HG03571 (cell line): ENCODE measurements around the gene DENND2C.
A peak's percentile ranks its signal among the peaks of the same experiment; 100 is the strongest.

ENCODE experiments used
- ATAC-seq: cut with Tn5 transposase; IDR thresholded peaks from one replicate; pipeline ENCODE4 v1.9.1; 2021; ENCODE audit not compliant: unreplicated experiment

The DENND2C gene

DNA sequence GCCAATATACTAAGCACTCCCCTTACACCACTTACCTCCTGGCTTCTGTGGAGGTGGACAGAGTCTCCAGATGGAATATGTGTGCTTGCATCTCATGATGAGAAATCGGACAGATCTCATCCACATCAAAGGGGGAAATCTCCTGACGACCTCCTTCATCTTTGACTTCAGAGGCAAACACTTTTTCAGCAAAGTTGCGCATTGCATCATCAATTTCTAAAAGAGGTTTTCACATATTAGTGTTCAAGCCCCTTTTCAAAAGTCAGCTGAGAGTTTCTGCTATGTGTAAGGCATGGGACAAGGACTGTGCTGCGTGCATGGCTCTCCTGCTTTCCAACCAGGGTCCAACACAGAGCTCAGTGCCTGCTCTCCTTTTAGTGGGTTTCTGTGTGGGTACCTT lies 18.7 kb upstream of the DENND2C start:
- ATAC-seq, result no peak

DNA sequence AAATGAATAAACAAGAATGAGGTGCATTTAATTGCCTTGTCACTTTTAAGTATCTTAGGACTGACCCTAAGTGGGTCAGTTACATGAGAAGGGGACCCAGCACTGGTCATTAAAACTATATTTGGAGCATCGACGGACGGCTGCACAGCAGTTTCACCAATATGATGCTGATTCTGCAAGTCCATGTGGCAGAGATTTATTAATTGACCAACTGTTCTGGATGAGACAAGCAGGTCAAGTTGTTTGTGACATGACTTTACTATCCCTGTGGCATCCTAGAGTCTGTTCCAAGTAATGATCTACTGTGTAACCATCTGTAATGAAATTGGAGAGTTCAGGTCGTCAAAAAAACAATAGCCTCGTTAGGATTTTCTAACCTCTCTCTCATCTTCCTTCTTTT lies 16.0 kb upstream of the DENND2C start:
- no peak for ATAC-seq

DNA sequence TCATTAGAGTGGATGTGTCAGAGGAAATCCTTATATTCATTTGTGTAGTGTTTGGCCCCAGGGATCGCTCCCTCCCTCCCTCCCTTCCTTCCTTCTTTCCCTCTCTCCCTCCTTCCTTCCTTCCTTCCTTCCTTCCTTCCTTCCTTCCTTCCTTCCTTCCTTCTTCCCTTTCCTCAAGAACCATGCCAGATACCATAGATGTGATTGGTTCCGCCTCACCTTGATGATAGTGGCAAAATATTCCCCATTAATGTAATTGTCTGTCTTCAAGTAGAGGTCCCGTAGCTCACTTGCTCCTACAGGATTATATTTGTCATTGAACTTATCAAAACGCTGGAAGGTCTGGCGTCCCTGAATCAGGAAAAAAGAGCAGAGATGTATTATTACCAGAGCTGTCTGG lies 7.8 kb upstream of the DENND2C start:
- ATAC-seq, result no peak

DNA sequence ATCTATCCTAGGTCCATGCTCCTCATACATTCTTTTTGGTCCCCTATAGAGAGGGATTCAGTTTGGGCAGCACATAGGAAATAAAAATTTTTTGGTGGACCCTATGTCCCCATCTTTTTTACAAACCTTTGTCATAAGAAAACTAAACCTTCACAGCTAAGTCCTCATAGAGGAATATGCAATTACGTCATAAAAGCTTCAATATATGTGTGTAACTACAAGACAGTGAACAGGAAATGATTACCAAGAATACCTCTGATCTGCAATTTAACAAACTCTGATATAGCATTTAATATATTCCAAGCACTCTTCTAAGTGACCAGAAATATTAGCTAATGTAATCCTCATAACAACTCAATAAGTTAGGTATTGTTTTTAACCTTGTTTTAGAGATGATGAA lies 6.3 kb upstream of the DENND2C start:
- no peak for ATAC-seq

DNA sequence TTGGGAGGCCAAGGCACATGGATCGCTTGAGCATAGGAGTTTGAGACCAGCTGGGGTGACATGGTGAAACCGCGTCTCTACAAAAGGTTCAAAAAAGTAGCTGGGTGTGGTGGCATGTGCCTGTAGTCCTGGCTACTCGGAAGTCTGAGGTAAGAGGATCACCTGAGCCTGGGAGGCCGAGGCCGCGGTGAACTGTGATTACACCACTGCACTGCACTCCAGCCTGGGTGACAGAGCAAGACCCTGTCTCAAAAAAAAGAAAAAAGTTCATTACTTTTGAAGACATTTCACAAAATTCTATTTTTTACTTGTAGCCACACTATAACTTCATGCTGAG lies 2.1 kb upstream of the DENND2C start:
- ATAC-seq, result no peak

DNA sequence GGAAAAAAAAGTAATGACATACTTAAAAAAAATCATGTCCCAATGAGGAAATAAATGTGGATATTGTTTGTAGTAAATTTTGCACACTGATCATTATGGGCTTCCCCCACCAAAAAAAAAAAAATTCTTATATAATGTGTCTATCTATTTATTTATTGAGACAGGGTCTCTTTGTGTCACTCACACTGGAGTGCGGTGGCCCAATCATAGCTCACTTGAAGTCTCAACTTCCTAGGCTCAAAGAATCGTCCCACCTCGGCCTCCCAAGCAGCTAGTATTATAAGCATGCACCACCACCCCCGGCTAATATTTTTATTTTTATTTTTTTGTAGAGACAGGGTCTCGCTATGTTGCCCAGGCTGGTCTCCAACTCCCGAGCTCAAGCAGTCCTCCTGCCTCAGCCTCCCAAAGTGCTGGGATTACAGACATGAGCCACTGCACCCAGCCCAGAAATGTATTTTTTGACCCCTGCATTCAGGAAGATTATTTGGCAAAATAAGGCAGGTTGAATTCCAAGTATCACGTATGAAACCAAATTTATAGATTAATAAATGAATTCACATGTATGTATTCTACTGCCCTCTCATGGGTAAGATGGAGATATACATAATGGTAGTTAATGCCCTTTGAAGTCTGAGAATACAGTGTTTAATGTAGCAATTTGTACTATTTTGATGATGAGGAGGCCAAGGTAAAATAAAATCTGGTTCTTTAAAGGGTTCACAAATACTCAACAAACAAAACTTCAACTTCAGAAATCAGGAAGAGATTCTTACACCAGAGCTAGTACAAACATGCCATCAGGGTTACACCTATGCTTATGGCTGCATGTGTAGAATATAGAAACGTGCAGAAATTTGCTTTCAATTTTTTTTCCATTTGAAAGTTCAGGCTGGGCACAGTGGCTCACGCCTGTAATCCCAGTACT lies 1.4 kb upstream of the DENND2C start:
- no peak for ATAC-seq

DNA sequence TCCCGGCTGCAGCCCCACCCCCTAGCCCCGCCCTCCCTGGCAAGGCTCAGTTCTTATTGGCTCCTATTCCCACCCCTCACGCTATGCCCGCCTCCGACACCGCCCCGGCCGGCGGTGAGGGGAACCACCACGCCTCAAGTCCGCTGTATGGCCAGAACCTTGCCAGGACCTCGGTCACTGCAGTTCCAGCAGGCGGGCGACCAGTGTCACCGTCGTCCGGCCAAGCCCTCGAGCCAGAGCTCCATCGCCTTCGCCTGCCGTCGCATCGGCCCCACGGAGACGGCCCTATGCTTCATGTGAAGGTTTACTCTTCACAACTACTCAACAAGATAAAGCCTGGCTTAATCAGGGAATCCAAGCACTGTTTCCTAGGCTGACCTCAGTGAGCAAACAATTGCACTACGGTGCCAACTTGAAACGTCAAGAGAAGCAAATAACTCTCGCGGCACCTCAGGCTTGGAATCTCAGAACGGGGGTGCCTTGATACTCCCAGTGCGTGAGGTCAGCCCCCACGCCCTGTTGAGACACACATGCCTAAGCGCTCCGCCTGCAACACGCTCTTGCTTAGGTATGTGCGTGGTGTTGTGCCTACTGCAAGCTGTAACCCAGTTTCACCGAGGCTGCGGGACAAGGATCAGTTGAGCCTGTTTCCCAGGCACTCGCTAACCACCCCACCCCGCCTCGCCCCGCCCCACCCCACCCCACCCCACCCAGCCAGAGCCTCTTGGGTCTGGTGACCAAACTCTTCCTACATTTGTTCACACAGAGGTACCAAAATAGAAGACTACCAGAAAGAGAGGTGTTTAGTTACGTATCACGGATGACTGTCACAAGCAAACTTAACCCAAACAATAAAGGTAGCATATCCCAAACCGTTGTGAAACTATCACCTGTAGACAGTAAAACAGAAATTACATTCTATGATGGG lies 498 bp upstream of the DENND2C start:
- peak; percentile 99 for ATAC-seq

DNA sequence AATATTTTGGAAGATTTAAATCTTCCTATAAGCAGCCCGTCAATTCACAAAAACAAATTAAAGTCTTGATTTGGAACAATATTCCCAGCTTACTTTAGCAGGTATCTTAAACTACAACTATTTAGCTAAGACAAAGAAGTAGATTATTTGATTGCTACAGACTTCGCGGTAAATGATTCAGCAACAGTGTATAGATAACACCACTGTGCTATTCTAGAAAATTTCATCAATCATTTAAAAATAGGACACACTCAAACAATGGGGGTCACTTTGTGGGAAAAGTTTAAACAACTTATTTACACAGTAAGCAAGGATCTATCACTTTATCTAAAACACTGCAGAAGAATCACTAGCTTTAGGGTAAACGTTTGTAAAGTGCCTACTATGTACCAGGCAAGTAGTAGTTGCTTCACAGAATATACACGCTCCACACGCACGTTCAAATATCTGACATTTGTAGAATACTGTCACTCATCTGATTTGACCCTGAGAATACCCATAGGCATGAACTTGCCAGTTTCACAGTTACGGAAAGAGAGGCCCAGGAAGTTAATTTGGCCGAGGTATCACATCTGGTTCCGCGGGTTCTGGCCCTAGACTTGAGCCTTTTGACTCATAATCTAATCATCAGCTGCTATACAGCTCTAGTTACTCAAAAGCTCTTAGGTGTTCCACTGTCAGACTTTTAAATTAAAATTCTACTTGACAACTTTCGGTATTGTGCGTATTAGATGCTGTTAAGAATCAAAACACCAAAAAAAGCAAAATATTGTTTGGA lies 876 bp downstream of the DENND2C start:
- ATAC-seq, result no peak

DNA sequence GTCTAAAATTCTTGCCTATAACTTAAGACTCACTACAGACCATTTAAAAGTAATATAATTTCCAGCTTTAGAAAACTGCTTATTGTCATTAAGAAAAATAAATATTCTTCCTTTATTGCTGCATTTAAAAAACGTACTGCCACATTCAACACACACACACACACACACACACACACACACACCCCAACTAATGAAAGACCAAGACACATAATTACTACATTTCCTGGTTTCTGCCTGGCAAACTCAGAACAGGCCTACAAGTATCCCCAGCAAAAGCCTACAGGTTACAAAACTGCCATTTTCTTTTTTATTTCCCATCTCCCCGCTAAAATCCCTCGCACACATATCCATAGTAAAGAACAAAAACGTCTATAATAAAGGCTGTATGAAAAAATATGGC lies 1.5 kb downstream of the DENND2C start:
- ATAC-seq, result no peak

DNA sequence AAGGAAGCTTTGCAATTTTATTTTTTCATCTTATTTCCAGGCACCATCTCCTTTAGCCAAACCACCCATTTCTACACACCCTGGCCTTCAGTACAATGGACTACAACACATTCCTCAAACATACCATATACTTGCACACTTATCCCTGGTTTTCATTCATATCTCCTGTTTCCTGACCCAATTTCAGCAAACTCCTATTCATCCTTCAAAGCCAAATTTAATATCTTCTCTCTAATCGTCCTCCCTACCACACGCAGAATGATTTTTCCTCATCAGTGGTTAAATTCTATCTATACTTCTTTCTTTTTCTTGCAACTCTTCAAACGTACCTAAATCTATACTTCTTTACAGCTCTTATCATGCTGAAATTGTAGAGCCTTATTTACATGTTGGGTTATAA lies 2.9 kb downstream of the DENND2C start:
- ATAC-seq, result no peak

DNA sequence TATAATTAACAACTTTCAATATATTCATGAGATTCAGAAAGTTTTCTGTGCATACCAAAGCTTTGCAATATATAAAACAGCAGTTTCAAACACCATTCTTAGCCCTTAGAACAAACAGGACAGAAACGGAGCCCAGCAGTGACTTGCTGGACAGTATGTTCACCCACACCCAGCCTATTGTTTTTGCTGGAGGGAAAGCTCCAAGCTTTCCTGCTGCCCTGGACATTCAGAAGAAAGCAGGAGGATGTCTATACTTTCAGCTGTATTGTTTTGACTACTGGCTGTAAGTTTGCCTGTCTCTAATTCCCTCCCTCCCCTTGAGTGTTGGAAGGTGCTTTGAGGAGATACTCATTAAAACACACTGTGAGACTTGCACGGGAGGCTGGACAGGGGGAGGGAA lies 9.6 kb downstream of the DENND2C start:
- ATAC-seq, result no peak

DNA sequence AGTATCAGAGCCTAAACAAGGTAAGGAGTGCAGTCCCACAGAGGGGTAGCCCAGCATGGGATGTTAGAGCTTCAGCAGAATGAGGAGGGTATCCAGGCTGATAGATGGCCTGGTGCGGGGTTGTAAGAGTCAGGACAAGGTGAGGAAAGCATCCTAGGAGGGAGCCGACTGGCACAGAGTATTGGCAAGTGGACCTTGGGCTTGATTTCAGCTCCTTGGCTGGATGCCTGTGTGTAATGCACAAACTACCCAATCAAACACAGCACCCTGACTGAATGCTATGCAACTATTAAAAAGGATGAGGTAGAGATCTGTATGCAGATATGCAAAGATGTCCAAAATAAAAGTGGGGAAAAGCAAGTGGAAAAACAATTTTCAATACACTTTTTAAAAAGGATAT lies 18.0 kb downstream of the DENND2C start:
- no peak for ATAC-seq

DNA sequence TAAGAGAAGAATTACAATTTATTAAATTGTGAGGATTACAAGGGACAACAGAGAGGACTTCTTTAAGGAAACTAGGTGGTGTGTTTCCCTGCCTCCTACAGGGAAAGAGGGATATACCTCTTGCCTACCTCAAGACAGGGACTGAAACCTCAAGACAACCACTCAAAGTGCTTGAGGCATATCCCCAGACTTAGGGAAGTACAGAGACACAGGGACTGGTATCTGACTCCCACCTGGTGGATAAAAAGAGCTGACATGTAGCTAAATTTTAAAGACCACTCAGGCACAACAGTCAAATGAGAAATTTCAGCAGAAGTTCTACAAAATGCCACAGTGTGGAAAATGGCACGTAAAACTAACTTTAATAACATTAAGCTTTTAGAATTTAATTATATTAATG lies 21.3 kb downstream of the DENND2C start:
- ATAC-seq, result no peak

DNA sequence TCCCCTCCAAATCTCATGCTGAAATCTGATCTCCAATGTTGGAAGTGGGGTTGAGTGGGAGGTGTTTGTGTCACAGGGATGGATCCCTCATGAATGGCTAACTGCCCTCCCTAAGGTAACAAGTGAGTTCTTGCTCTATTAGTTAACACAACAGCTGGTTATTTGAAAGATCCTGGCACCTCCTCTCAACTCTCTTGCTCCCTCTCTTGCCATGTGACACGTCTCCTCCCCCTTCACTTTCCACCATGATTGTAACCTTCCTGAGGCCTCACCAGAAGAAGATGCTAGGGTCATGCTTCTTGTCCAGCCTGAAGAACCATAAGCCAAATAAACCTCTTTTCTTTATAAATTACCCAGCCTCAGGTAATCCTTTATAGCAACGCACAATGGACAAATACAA lies 28.5 kb downstream of the DENND2C start:
- ATAC-seq, result no peak

DNA sequence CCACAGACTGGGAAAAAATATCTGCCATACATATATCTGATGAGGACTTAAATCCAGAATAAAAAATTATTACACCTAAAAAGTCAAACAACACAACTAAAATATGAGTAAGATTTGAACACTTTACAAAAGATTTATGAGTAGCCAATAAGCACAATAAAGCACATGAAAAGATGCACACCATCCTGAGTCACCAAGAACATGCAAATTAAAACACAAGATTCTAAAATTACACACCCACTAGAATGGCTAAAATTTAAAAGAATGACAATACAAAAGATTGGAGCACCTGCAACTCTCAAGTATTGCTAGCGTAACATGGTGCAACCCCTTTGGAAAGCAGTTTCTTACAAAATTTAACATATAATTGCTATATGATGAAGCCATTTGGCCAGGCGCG lies 30.9 kb downstream of the DENND2C start:
- no peak for ATAC-seq

DNA sequence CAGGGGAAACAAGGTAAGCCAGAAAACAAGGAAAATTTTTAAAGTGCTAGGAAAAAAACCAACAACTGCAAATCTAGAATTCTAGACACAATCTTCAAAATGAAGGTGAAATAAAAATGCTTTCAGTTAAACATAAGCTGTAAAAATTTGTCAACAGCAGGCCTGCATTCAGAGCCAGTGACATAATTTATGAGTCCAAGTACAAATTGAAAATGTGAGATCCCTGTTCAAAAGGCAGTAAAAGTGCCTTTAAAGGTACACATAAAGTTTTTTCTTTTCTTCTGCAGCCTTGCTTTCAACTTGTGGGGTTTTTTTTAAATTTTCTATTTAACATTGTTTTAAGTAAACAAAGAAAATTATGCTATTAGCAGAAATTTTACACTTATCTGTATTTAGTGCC lies 37.4 kb downstream of the DENND2C start:
- ATAC-seq, result no peak

DNA sequence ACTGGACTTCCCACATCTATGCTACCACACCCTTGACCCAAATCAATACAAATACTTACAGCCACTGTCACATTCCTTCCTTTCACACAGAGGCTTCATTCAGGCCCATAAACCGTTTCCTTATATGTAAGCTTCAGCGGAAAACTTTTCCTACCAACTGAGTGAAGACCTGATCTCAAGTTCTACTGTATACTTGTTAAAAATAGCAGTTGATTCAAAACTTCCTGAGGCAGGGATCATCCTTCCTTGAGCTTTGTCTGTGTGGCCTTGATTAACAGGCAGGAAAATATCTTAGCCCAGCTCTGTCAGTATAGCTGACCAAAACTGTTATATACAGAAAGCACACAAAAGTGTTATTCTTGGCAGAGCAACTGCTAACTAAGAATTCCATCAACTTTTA lies 42.7 kb downstream of the DENND2C start:
- ATAC-seq, result no peak

DNA sequence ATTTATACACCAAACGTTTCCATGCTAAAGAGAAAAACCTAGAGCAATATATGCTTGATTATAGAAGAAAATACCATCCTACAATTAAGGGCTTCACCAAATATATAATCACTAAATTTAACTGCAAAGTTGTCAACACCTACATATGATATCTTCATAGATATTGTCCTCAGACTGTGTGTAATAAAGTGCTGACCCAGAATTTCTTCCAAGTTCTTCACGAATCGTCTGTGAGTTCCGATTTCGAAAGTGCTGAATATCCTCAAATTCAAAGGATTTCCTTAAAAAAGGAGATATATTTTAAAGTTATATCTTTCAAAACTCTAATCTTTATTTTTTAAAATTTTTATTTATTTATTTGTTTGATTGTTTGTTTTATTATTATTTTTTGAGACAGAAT lies 46.5 kb downstream of the DENND2C start:
- no peak for ATAC-seq

DNA sequence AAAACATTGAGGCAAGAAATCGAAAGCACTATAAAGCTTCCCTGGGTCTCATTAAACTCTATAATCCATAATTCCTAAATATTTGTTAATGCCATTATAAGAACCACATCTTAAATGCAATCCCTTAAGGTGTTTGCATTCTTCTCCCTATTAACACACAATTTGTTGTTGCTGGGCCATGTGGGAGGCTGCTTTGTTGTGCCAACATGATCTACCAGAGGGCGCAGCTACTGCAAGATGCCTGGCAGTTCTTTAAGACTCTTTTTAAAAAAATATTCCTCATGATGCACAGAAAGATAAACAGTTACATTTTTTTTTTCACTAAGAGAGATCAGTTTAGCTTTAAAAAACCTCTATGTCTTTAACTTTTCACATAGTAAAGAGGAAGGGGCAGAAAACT lies 49.4 kb downstream of the DENND2C start:
- ATAC-seq, result no peak

DNA sequence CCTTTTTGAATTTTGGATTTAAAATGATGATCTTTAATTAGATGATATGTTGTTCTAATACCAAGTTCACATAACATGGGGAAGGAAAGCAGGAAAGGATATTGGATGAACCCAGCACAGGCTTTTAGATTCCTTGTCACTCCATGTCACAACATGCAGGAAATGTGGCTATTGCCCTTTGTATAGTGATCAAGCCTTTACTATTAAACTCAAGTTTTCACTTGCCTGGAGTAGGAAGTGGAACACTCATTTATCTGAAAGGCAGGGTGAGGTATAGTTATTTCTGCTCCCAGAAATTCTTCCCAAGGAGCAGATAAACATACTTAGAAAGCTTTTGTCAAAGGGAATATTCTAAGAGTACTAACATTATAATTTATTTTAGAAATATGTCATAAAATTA lies 51.2 kb downstream of the DENND2C start:
- ATAC-seq, result no peak

DNA sequence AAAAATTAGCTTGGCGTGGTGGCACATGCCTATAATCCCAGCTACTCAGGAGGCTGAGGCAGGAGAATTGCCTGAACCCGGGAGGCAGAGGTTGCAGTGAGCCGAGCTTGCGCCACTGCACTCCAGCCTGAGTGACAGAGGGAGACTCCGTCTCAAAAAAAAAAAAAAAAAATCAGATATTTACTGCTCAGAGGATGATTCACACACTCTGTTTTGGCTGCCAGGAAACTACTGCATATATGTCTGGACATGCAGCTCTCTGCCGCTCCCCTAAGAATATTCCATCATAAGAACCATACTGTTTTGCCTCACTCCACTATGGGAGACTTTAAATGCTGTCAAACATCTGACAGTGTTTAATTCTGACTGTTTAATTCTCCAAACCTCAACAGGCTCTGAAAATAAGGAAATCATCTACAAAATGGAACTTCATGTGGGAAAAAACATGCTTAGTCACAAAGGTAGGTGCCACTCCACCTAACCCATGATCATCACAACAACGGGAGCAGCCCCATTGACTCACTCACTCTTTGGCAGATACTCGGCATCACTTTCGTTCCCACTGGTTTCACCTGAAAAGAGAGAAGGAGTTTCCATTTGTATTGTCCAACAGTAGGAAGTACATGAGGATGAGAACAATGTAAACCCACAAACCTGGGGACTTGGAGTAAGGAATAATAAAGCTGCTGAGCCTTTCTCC lies 59.2 kb downstream of the DENND2C start:
- no peak for ATAC-seq
